HFFc6 (cell line): ENCODE measurements around the gene LPAR3. TPM values are rescaled to one million over a fixed set of nuclear protein-coding genes. Genes with fewer than 3 reads are reported as not detected.

Experiments
- DNase-seq: peaks from one replicate; pipeline ENCODE4 v3.0.0-alpha.2; 2018
- H3K27ac Mint-ChIP-seq: 2 replicates; pipeline ENCODE4 v1.8.0; 2020; ENCODE audit warnings: mild to moderate bottlenecking, mixed read lengths
- H3K27me3 Mint-ChIP-seq: 2 replicates; pipeline ENCODE4 v1.8.0; 2021; ENCODE audit warnings: mild to moderate bottlenecking, moderate library complexity, mixed read lengths; ENCODE audit not compliant: insufficient read depth
- H3K36me3 Mint-ChIP-seq: 2 replicates; pipeline ENCODE4 v1.8.0; 2021; ENCODE audit warnings: low read depth, mixed read lengths
- H3K4me1 Mint-ChIP-seq: 2 replicates; pipeline ENCODE4 v1.8.0; 2020; ENCODE audit warnings: low read depth, mixed read lengths
- H3K4me3 Mint-ChIP-seq: 2 replicates; pipeline ENCODE4 v1.8.0; 2020; ENCODE audit warnings: mild to moderate bottlenecking, moderate library complexity, mixed read lengths
- H3K9me3 Mint-ChIP-seq: 2 replicates; pipeline ENCODE4 v1.8.0; 2020; ENCODE audit warnings: mild to moderate bottlenecking, mixed read lengths
- CTCF ChIP-seq: fragments of 200-600 bp; sonication (generic); IDR thresholded peaks from 2 replicates; pipeline ENCODE4 v1.5.0; 2021; ENCODE audit warnings: antibody characterized with exemption, mild to moderate bottlenecking
- total RNA-seq, 6 experiments: library from RNA; stranded (reverse); fragmentation: NEBNext Ultra II Directional; extraction: Animal tissue kit (Norgen Biotek cat#: 25700); gene quantifications; 2 replicates in 1 of 6; 3 replicates in 5 of 6; pipeline ENCODE4 v1.2.3, GENCODE V29; 2021

LPAR3 gene
- total RNA-seq, 6 experiments from 2014 or later: 0.28 to 3.1 (median 2.0) TPM

GRCh38 chr1:84770481-84770880, 122.5 kb downstream of the LPAR3 start:
- Mint-ChIP-seq H3K36me3 (no peaks in the 10 kb centered on the region), H3K4me1 (peaks cover 15% of the 10 kb centered on the region), H3K9me3 (no peaks in the 10 kb centered on the region), H3K27ac (no peak overlapping the region), H3K27me3 (peaks cover 7% of the 10 kb centered on the region), H3K4me3 (no peak overlapping the region)
- DNase-seq: no peak
- TF ChIP-seq CTCF: no peak

GRCh38 chr1:84769636-84770035, 123.4 kb downstream of the LPAR3 start:
- no peak overlapping the region for H3K4me3 Mint-ChIP-seq
- H3K27me3 Mint-ChIP-seq: peaks cover 13% of the 10 kb centered on the region
- no peaks in the 10 kb centered on the region for H3K9me3 Mint-ChIP-seq
- TF ChIP-seq CTCF: no peak
- no peaks in the 10 kb centered on the region for H3K36me3 Mint-ChIP-seq
- H3K4me1 Mint-ChIP-seq: peaks cover 15% of the 10 kb centered on the region
- H3K27ac Mint-ChIP-seq: no peak overlapping the region
- no peak for DNase-seq

GRCh38 chr1:84768634-84769033, 124.4 kb downstream of the LPAR3 start:
- Mint-ChIP-seq H3K36me3 (no peaks in the 10 kb centered on the region), H3K4me3 (no peak overlapping the region), H3K9me3 (no peaks in the 10 kb centered on the region), H3K27ac (no peak overlapping the region), H3K27me3 (peaks cover 15% of the 10 kb centered on the region), H3K4me1 (peaks cover 23% of the 10 kb centered on the region)
- no peak for TF ChIP-seq CTCF
- DNase-seq: no peak

GRCh38 chr1:84763912-84764680, 128.9 kb downstream of the LPAR3 start:
- peak overlapping the region; percentile 5; the same call in 1 of the 2 replicates for H3K4me3 Mint-ChIP-seq
- no peak overlapping the region for H3K27ac Mint-ChIP-seq
- no peak for DNase-seq

GRCh38 chr1:84762664-84763063, 130.3 kb downstream of the LPAR3 start:
- Mint-ChIP-seq H3K36me3 (no peaks in the 10 kb centered on the region), H3K4me1 (peaks cover 35% of the 10 kb centered on the region), H3K4me3 (no peak overlapping the region), H3K27ac (no peak overlapping the region), H3K27me3 (peaks cover 14% of the 10 kb centered on the region), H3K9me3 (no peaks in the 10 kb centered on the region)
- DNase-seq: no peak
- TF ChIP-seq CTCF: no peak

More at GRCh38 chr1:84763912-84764680, 128.9 kb downstream of the LPAR3 start:
- no peak for TF ChIP-seq CTCF
- Mint-ChIP-seq H3K9me3 (no peaks in the 10 kb centered on the region), H3K4me1 (peaks cover 20% of the 10 kb centered on the region), H3K36me3 (no peaks in the 10 kb centered on the region), H3K27me3 (peaks cover 14% of the 10 kb centered on the region)

Other genes starting within 250 kb of the LPAR3 start
- gene SSX2IP, start 202.7 kb downstream of the LPAR3 start, total RNA-seq: 100 to 1,000 TPM in 4 of 6 experiments, 10 to 100 TPM in 2; 78.3 to 128 (median 121) TPM
- gene MCOLN2, start 103.9 kb upstream of the LPAR3 start, total RNA-seq: 1 to 10 TPM; 1.3 to 4.1 (median 2.5) TPM
- under 1 TPM; 0.09 to 0.51 (median 0.28) TPM for gene MCOLN3, start 155.3 kb upstream of the LPAR3 start, total RNA-seq